ENCODE measurements around the gene ABCB8.
"Not testable (repeated sequence)": the region's sequence is repeated elsewhere in the genome, so short reads cannot be mapped to it uniquely, and the experiment has no call there.

The ABCB8 gene

GRCh38 chr7:151020231-151020630, 8.0 kb upstream of the ABCB8 start:
- no peak overlapping the region for H3K4me3 ChIP-seq (ENCODE audit: control insufficient read depth, low read depth, low read length)
- no peak for TF ChIP-seq CTCF (IDR thresholded peaks at IDR 0.05; ENCODE audit: control insufficient read depth, insufficient read depth, low read depth, low read length, missing control alignments)
- DNase-seq (ENCODE audit: low read depth): no peak

GRCh38 chr7:151023232-151023631, 5.0 kb upstream of the ABCB8 start:
- no peak for TF ChIP-seq CTCF (IDR thresholded peaks at IDR 0.05; ENCODE audit: control insufficient read depth, insufficient read depth, low read depth, low read length, missing control alignments)
- no peak for DNase-seq (ENCODE audit: low read depth)
- H3K4me3 ChIP-seq (ENCODE audit: control insufficient read depth, low read depth, low read length): no peak overlapping the region

GRCh38 chr7:151024435-151025056, 3.7 kb upstream of the ABCB8 start, which contains the start of gene ATG9B:
ATG9B (minus strand) TSS chr7:151024494; CDS start chr7:151024423, 71 bp downstream.
- no peak for TF ChIP-seq CTCF (IDR thresholded peaks at IDR 0.05; ENCODE audit: control insufficient read depth, insufficient read depth, low read depth, low read length, missing control alignments)
- no peak for DNase-seq (ENCODE audit: low read depth)
- no peak within 1 kb of the TSS for H3K4me3 ChIP-seq (ENCODE audit: control insufficient read depth, low read depth, low read length)

- TF ChIP-seq CTCF (IDR thresholded peaks at IDR 0.05; ENCODE audit: control insufficient read depth, insufficient read depth, low read depth, low read length, missing control alignments): no peak
- no peak overlapping the region for H3K4me3 ChIP-seq (ENCODE audit: control insufficient read depth, low read depth, low read length)
- no peak for DNase-seq (ENCODE audit: low read depth)
These were observed 2.2 kb upstream of the ABCB8 start for GRCh38 chr7:151025924-151026671.

GRCh38 chr7:151026771-151027727, 1.2 kb upstream of the ABCB8 start:
- H3K4me3 ChIP-seq (ENCODE audit: control insufficient read depth, low read depth, low read length); DNase-seq (ENCODE audit: low read depth): not testable (repeated sequence)

GRCh38 chr7:151027728-151028130, 521 bp upstream of the ABCB8 start:
- not testable (repeated sequence) for DNase-seq (ENCODE audit: low read depth)
- peak overlapping the region; percentile 79 for H3K4me3 ChIP-seq (ENCODE audit: control insufficient read depth, low read depth, low read length)

- H3K4me3 ChIP-seq (ENCODE audit: control insufficient read depth, low read depth, low read length): peak overlapping the region; percentile 79
- TF ChIP-seq CTCF (IDR thresholded peaks at IDR 0.05; ENCODE audit: control insufficient read depth, insufficient read depth, low read depth, low read length, missing control alignments): no peak
- no peak for DNase-seq (ENCODE audit: low read depth)
These were observed 775 bp downstream of the ABCB8 start for GRCh38 chr7:151028948-151029501.
